ENCODE measurements around the gene IL16.
"Not testable (repeated sequence)": the region's sequence is repeated elsewhere in the genome, so short reads cannot be mapped to it uniquely, and the experiment has no call there.

IL16 gene

DNA sequence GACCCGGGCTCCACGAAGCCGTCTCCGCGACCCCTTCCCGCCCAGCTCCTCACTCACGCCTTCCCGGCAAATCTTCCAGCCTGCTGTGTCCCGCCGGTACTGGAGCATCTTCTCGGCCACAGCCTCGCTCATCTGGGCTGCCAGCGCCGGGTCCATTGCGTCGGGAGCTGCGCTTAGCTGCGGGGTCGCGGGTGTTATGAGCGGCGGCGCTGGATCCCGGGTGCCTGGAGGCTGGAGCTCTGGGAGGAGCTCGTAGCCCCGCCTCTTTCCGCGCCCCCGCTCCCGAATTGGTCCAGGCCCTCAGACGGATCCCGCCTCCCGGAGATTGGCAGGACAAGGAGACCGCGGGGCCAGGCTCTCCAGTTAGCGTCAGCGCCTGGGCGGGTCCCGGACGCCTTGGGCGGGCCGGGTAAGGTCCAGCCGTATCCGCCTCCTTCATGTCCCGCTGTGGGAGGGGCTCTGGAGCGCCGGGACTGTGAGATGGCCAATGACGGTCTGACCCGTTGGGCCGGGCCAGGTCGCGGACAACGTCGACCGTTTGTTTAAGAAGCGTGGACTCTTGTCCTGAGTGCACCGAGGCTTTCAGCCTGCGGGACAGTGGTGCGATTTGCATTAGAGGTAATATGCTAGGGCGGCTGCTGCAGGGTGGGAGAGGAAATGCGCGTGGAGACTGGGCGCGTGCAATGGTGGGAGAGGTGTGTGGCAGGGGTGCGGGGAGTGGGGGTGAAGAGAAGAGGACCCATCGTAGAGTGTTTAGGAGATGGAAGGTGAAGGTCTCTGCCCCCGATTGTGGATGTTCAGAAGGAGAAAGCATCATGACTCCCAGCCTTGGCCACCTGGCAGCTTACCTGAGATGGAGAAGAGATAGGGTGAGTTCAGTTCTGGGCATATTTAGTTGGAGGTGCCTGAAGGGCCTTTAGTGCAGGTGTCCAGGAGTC is 127.5 kb downstream of the IL16 start, which contains the start of gene STARD5:
TSS of gene STARD5 (minus strand) at position 198 of the 938 bp plus-strand sequence. CDS start at position 156, 42 bp downstream.
- no peak for DNase-seq (ENCODE audit: low read depth, low spot score)
- Histone ChIP-seq H3K36me3 (ENCODE audit: insufficient read depth, low read length) (no peaks in the 10 kb centered on the region), H3K9ac (ENCODE audit: insufficient read length) (no peak within 1 kb of the TSS), H3K9me3 (ENCODE audit: low read depth, low read length) (no peaks in the 10 kb centered on the region), H3K27ac (no peak within 1 kb of the TSS), H3K4me3 (peak within 1 kb of the TSS; percentile 73)
- TF ChIP-seq EZH2 (IDR thresholded peaks at IDR 0.05): no peak
- no peak for TF ChIP-seq POLR2AphosphoS5 (IDR thresholded peaks at IDR 0.05; ENCODE audit: borderline replicate concordance, low read depth, low read length)
- no peak for TF ChIP-seq FOXP2 (optimal IDR thresholded peaks at IDR 0.05; ENCODE audit: control extremely low read depth, extremely low read length, insufficient read depth)

DNA sequence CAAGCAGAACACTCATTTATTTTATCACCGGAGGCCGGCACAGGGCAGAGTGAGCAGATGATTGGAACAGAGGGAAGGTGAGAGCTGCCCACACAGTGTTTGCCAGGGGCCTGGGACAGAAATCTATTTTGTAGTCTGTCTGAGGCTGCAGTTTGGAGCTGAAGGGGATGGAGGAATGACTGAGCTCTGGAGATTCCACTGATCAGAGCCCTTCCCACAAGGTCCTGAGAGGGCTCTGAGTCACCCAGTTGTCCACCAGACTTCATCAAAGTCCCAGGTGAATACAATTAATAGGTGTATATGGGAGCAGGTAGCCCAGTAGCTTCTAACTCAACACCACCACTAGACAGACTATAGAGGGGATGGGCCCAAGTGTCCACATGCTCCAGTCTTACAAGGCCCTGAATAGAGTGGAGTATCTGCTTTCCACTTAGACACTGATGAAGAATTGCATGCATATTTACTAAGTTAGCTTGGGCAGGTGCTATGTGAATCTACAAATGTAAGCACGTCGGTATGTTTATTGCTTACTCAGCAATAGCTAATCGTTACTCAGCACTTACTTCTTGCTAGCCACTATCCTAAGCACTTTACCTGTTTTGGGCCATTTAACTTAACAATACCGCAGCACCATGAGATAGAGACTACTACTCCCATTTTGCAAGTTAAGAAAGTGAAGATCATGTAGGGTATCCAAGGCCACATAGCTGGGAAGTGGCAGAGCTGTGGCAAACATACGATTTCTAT is 130.0 kb downstream of the IL16 start:
- no peaks in the 10 kb centered on the region for H3K9me3 ChIP-seq (ENCODE audit: low read depth, low read length)
- no peak for DNase-seq (ENCODE audit: low read depth, low spot score)
- H3K27ac ChIP-seq: no peak overlapping the region
- H3K36me3 ChIP-seq (ENCODE audit: insufficient read depth, low read length): no peaks in the 10 kb centered on the region
- no peak for TF ChIP-seq EZH2 (IDR thresholded peaks at IDR 0.05)
- no peak for TF ChIP-seq POLR2AphosphoS5 (IDR thresholded peaks at IDR 0.05; ENCODE audit: borderline replicate concordance, low read depth, low read length)
- TF ChIP-seq FOXP2 (optimal IDR thresholded peaks at IDR 0.05; ENCODE audit: control extremely low read depth, extremely low read length, insufficient read depth): no peak
- no peak overlapping the region for H3K9ac ChIP-seq (ENCODE audit: insufficient read length)
- no peak overlapping the region for H3K4me3 ChIP-seq

DNA sequence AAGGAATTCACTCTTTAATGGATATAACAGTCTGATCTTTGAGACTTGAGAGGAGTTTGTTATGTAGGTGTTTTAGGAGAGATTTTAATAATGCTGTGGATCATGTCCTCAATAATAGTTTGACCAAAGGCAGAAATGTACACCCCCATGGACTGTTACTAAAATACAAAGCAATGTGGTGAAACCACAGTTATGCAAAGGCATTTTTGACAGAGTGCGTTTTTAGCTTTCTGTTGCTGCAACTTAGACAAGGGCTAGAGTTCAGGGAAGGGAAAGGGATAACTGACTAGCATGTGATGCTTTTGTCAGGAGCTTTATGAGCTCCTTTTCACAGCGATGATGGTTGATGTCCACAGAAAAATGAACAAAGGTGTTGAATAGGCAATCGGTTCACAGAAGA is 130.8 kb downstream of the IL16 start:
- H3K4me3 ChIP-seq: no peak overlapping the region
- no peak overlapping the region for H3K9ac ChIP-seq (ENCODE audit: insufficient read length)
- no peak overlapping the region for H3K27ac ChIP-seq
- TF ChIP-seq FOXP2 (optimal IDR thresholded peaks at IDR 0.05; ENCODE audit: control extremely low read depth, extremely low read length, insufficient read depth): no peak
- TF ChIP-seq EZH2 (IDR thresholded peaks at IDR 0.05): no peak
- no peak for TF ChIP-seq POLR2AphosphoS5 (IDR thresholded peaks at IDR 0.05; ENCODE audit: borderline replicate concordance, low read depth, low read length)
- DNase-seq (ENCODE audit: low read depth, low spot score): no peak
- H3K36me3 ChIP-seq (ENCODE audit: insufficient read depth, low read length): no peaks in the 10 kb centered on the region
- H3K9me3 ChIP-seq (ENCODE audit: low read depth, low read length): no peaks in the 10 kb centered on the region

- H3K36me3 ChIP-seq (ENCODE audit: insufficient read depth, low read length): no peaks in the 10 kb centered on the region
- no peak for TF ChIP-seq FOXP2 (optimal IDR thresholded peaks at IDR 0.05; ENCODE audit: control extremely low read depth, extremely low read length, insufficient read depth)
- TF ChIP-seq EZH2 (IDR thresholded peaks at IDR 0.05): no peak
- TF ChIP-seq POLR2AphosphoS5 (IDR thresholded peaks at IDR 0.05; ENCODE audit: borderline replicate concordance, low read depth, low read length): no peak
- no peak overlapping the region for H3K4me3 ChIP-seq
- H3K27ac ChIP-seq: no peak overlapping the region
- H3K9ac ChIP-seq (ENCODE audit: insufficient read length): no peak overlapping the region
- no peaks in the 10 kb centered on the region for H3K9me3 ChIP-seq (ENCODE audit: low read depth, low read length)
- DNase-seq (ENCODE audit: low read depth, low spot score): no peak
Measured at GRCh38 chr15:81329446-81329845, 132.8 kb downstream of the IL16 start.

DNA sequence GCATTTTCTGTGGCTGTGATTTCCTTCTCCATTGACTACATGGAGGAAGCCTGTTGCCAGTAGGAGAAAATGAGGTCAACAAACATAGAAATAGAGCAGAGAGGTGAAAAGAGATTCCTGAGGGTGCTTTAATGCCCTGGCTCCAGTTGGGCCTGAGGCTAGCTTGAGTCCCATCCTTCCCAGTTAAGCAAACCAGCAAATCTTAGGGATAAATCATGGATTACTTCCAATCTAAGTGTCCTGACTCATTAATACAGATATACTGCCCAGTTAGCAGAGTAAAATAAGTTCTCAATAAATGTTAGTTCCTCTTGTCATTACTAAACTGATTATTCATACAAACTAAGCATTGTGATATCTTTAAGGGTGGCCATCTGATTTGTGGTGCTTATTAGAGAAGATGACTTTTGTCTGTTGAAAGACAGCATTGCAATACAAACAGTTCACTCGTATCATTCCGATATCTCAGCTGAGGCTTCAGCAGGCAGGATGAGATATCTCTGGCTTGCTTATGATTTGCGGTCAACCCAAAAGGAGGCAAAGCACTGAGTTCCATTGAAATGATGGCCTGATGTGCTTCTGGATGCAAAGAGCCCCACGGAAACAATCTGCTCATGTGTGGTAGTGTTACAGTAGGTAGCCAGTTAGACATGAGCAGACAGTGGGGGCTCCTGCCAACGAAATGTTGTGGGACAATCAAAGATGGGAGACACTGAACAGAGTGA is 133.8 kb downstream of the IL16 start:
- no peak overlapping the region for H3K9ac ChIP-seq (ENCODE audit: insufficient read length)
- H3K9me3 ChIP-seq (ENCODE audit: low read depth, low read length): no peaks in the 10 kb centered on the region
- no peak for TF ChIP-seq EZH2 (IDR thresholded peaks at IDR 0.05)
- TF ChIP-seq POLR2AphosphoS5 (IDR thresholded peaks at IDR 0.05; ENCODE audit: borderline replicate concordance, low read depth, low read length): no peak
- TF ChIP-seq FOXP2 (optimal IDR thresholded peaks at IDR 0.05; ENCODE audit: control extremely low read depth, extremely low read length, insufficient read depth): no peak

DNA sequence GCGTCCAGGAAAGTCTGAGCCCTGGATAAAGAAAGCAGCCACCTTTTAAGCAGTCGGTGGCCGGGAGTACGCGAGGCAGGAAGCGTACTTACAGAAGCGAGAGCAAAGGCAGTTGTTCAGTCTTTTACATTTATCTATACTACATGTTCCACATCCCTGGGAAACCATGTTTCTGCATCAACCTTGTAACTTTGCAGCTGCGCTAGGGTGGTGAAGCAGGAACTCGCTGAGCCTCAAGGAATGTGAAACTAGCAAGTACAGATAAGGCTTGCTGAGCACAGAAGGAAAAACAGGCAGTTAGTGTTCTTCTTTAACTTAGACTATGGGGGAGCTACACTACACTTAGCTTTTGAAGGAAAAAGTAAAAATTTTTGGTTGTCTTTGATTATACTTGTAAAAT is 134.5 kb downstream of the IL16 start:
- H3K27ac ChIP-seq; H3K4me3 ChIP-seq; H3K9ac ChIP-seq (ENCODE audit: insufficient read length); H3K36me3 ChIP-seq (ENCODE audit: insufficient read depth, low read length); H3K9me3 ChIP-seq (ENCODE audit: low read depth, low read length); DNase-seq (ENCODE audit: low read depth, low spot score): not testable (repeated sequence)

More for the DNA sequence above, 133.8 kb downstream of the IL16 start:
- no peak for DNase-seq (ENCODE audit: low read depth, low spot score)
- Histone ChIP-seq H3K4me3 (no peak overlapping the region), H3K36me3 (ENCODE audit: insufficient read depth, low read length) (no peaks in the 10 kb centered on the region), H3K27ac (no peak overlapping the region)

GRCh38 chr15:81331600-81331999 is 134.9 kb downstream of the IL16 start:
- Histone ChIP-seq H3K9me3 (ENCODE audit: low read depth, low read length) (no peaks in the 10 kb centered on the region), H3K4me3 (no peak overlapping the region), H3K27ac (no peak overlapping the region), H3K9ac (ENCODE audit: insufficient read length) (no peak overlapping the region), H3K36me3 (ENCODE audit: insufficient read depth, low read length) (no peaks in the 10 kb centered on the region)
- DNase-seq (ENCODE audit: low read depth, low spot score): no peak
- no peak for TF ChIP-seq FOXP2 (optimal IDR thresholded peaks at IDR 0.05; ENCODE audit: control extremely low read depth, extremely low read length, insufficient read depth)
- no peak for TF ChIP-seq EZH2 (IDR thresholded peaks at IDR 0.05)
- TF ChIP-seq POLR2AphosphoS5 (IDR thresholded peaks at IDR 0.05; ENCODE audit: borderline replicate concordance, low read depth, low read length): no peak

- Histone ChIP-seq H3K9ac (ENCODE audit: insufficient read length) (no peak overlapping the region), H3K9me3 (ENCODE audit: low read depth, low read length) (no peaks in the 10 kb centered on the region), H3K36me3 (ENCODE audit: insufficient read depth, low read length) (no peaks in the 10 kb centered on the region), H3K4me3 (no peak overlapping the region), H3K27ac (no peak overlapping the region)
- DNase-seq (ENCODE audit: low read depth, low spot score): no peak
- TF ChIP-seq FOXP2 (optimal IDR thresholded peaks at IDR 0.05; ENCODE audit: control extremely low read depth, extremely low read length, insufficient read depth) (no peak), POLR2AphosphoS5 (IDR thresholded peaks at IDR 0.05; ENCODE audit: borderline replicate concordance, low read depth, low read length) (no peak), EZH2 (IDR thresholded peaks at IDR 0.05) (no peak)
Measured at GRCh38 chr15:81332326-81332725, 135.6 kb downstream of the IL16 start.

Measured in SK-N-MC (cell line).